ENCODE data around the gene PLA2G3. TPM values are rescaled to one million over a fixed set of nuclear protein-coding genes. Genes with fewer than 3 reads are reported as not detected.

PLA2G3 gene
- total and polyA plus RNA-seq, 2 donors from 2014 or later = 1.2 TPM; not detected in 1

GRCh38 chr22:31086703-31087330, 53.5 kb downstream of the PLA2G3 start:
- Histone ChIP-seq H3K9ac (ENCODE audit: low read length in 3 of 3) (no peak overlapping the region), H3K9me3 (ENCODE audit: control insufficient read depth in 2 of 3, insufficient read depth in 1 of 3, low read length in 3 of 3) (no peaks in the 10 kb centered on the region), H3K4me3 (ENCODE audit: low read length in 3 of 3) (no peak overlapping the region), H3K4me1 (ENCODE audit: control insufficient read depth in 2 of 3, insufficient read depth in 2 of 3, low read depth in 1 of 3, low read length in 3 of 3) (peaks cover 0 to 40% (median 27%) of the 10 kb centered on the region in 3 donors), H3K27ac (ENCODE audit: low read depth in 2 of 2, low read length in 2 of 2) (no peak overlapping the region), H3K36me3 (ENCODE audit: control insufficient read depth in 2 of 3, insufficient read depth in 3 of 3, low read length in 3 of 3) (peaks cover 3 to 52% (median 18%) of the 10 kb centered on the region in 3 donors), H3K27me3 (ENCODE audit: control insufficient read depth, insufficient read depth, low read length) (no peaks in the 10 kb centered on the region)
- FAIRE-seq (no peak), DNase-seq (no peak)
- intact Hi-C loops (cut with DNase I) = loop anchor here (5.0 kb wide), 1 partner anchor 140 kb away; no protein-coding TSS in a partner anchor
- no peak for TF ChIP-seq CTCF (IDR thresholded peaks at IDR 0.05; ENCODE audit: borderline replicate concordance, extremely low read depth, insufficient read depth)

DNA sequence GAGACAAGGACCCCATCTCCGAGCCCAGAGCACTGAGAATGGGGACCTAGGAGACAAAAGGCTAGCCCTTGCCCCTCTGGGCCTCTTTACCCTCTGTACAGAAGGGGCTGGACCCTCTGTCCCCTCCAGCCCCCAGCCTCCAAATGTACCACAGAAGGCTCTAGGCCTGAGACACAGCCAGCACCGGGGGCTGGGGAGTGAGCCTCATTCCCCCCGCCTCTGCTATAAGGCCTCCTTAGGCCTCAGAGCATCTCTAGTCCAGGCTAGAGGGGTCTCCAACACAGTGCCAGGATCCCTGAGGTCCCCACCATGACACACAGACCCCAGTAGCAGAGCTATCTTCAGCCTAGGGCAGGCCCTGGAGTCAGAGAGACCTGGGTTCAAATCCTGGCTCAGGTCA, 54.4 kb downstream of the PLA2G3 start:
- FAIRE-seq (no peak), DNase-seq (no peak)
- H3K4me3 ChIP-seq (ENCODE audit: low read length in 3 of 3) = peak overlapping the region in 1 of 3 donors; percentile 84
- intact Hi-C loops (cut with DNase I) = loop anchor here (5.0 kb wide), 1 partner anchor 139 kb away; no protein-coding TSS in a partner anchor
- H3K27me3 ChIP-seq (ENCODE audit: control insufficient read depth, insufficient read depth, low read length) = no peaks in the 10 kb centered on the region
- no peaks in the 10 kb centered on the region for H3K9me3 ChIP-seq (ENCODE audit: control insufficient read depth in 2 of 3, insufficient read depth in 1 of 3, low read length in 3 of 3)
- peak overlapping the region in 1 of 3 donors; percentile 97 for H3K9ac ChIP-seq (ENCODE audit: low read length in 3 of 3)
- peaks cover 3 to 45% (median 16%) of the 10 kb centered on the region in 3 donors for H3K36me3 ChIP-seq (ENCODE audit: control insufficient read depth in 2 of 3, insufficient read depth in 3 of 3, low read length in 3 of 3)
- peaks cover 0 to 41% (median 27%) of the 10 kb centered on the region in 3 donors for H3K4me1 ChIP-seq (ENCODE audit: control insufficient read depth in 2 of 3, insufficient read depth in 2 of 3, low read depth in 1 of 3, low read length in 3 of 3)
- peak overlapping the region; percentile 94 to 97 for H3K27ac ChIP-seq (ENCODE audit: low read depth in 2 of 2, low read length in 2 of 2)
- no peak for TF ChIP-seq CTCF (IDR thresholded peaks at IDR 0.05; ENCODE audit: borderline replicate concordance, extremely low read depth, insufficient read depth)

DNA sequence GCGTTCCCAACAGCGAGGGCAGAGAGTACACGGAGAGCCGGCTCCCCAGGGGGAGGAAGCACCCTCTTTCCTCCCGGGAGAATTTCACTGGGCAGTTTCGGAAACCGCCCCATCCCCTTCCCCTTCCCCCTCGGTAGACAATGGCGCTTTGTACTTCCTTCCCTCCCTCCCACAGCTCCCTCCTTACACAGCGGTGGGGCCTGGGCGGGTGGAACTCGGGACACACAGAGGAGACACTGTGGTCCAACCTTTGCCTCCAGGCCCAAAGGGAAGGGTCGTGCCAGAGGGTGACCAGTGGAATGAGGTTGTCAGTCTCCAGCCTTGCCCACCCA, 54.8 kb downstream of the PLA2G3 start:
- no peak for TF ChIP-seq CTCF (IDR thresholded peaks at IDR 0.05; ENCODE audit: borderline replicate concordance, extremely low read depth, insufficient read depth)
- Histone ChIP-seq H3K9me3 (ENCODE audit: control insufficient read depth in 2 of 3, insufficient read depth in 1 of 3, low read length in 3 of 3) (no peaks in the 10 kb centered on the region), H3K9ac (ENCODE audit: low read length in 3 of 3) (peak overlapping the region in 2 of 3 donors; percentile 88 to 97), H3K36me3 (ENCODE audit: control insufficient read depth in 2 of 3, insufficient read depth in 3 of 3, low read length in 3 of 3) (peaks cover 3 to 40% (median 16%) of the 10 kb centered on the region in 3 donors), H3K27ac (ENCODE audit: low read depth in 2 of 2, low read length in 2 of 2) (peak overlapping the region; percentile 94 to 97), H3K4me3 (ENCODE audit: low read length in 3 of 3) (peak overlapping the region in 2 of 3 donors; percentile 61 to 84), H3K27me3 (ENCODE audit: control insufficient read depth, insufficient read depth, low read length) (no peaks in the 10 kb centered on the region), H3K4me1 (ENCODE audit: control insufficient read depth in 2 of 3, insufficient read depth in 2 of 3, low read depth in 1 of 3, low read length in 3 of 3) (peaks cover 0 to 44% (median 29%) of the 10 kb centered on the region in 3 donors)
- DNase-seq (peak in 2 of 5 donors; percentile 26 to 58), FAIRE-seq (no peak)
- intact Hi-C loops (cut with DNase I) = loop anchor here (5.0 kb wide), 1 partner anchor 138 kb away; no protein-coding TSS in a partner anchor

Measured in kidney (tissue), 14 donors.